HepG2 (cell line): Measurements from ENCODE around the gene FGD2. TPM values are rescaled to one million over a fixed set of nuclear protein-coding genes. Genes with fewer than 3 reads are reported as not detected.

Experiments used
- BCL3 ChIP-seq: sonication (generic); formaldehyde crosslinking; IDR thresholded peaks from 2 replicates; pipeline ENCODE4 v1.5.1; 2020; ENCODE audit warnings: mild to moderate bottlenecking, missing genetic modification reagents, moderate library complexity
- DMTF1 ChIP-seq: sonication (generic); formaldehyde crosslinking; IDR thresholded peaks from 2 replicates; pipeline ENCODE4 v1.4.0; 2020; ENCODE audit warnings: mild to moderate bottlenecking, missing genetic modification reagents
- FOXP1 ChIP-seq, 2 experiments: fragments of 450-650 bp in 1 of 2; IDR thresholded peaks; 2 replicates each; pipeline ENCODE4 v1.6.1; 2017 to 2018; ENCODE audit warnings: antibody characterized with exemption in 1 of 2
- HNF4G ChIP-seq, 2 experiments: sonication (generic) in 1 of 2; formaldehyde crosslinking in 1 of 2; IDR thresholded peaks; 2 replicates each; pipeline versions ENCODE4 v1.4.0 to v1.6.1; 2011 to 2020; ENCODE audit warnings: borderline replicate concordance in 2 of 2, low read depth in 2 of 2, mild to moderate bottlenecking in 2 of 2, low read length in 1 of 2, missing genetic modification reagents in 1 of 2, moderate library complexity in 1 of 2
- MBNL3 ChIP-seq: fragments of 250-450 bp; sonication (Bioruptor Pico); conservative IDR thresholded peaks from 2 replicates; pipeline ENCODE4 v1.8.0; 2022; ENCODE audit warnings: mild to moderate bottlenecking, inconsistent platforms
- MED1 ChIP-seq: sonication (generic); formaldehyde crosslinking; IDR thresholded peaks from 2 replicates; pipeline ENCODE4 v1.4.0; 2020; ENCODE audit warnings: missing genetic modification reagents
- POLR2A ChIP-seq, 2 experiments: IDR thresholded peaks; 2 replicates each; pipeline ENCODE4 v1.6.1; 2011; ENCODE audit warnings: low read depth in 2 of 2, low read length in 2 of 2, mild to moderate bottlenecking in 1 of 2, moderate library complexity in 1 of 2; ENCODE audit not compliant: insufficient read depth in 1 of 2
- RXRA ChIP-seq: sonication (generic); formaldehyde crosslinking; IDR thresholded peaks from 2 replicates; pipeline ENCODE4 v1.5.1; 2020; ENCODE audit warnings: missing genetic modification reagents
- STAT6 ChIP-seq: sonication (generic); formaldehyde crosslinking; IDR thresholded peaks from 2 replicates; pipeline ENCODE4 v1.4.0; 2020; ENCODE audit warnings: missing genetic modification reagents, mild to moderate bottlenecking, borderline replicate concordance
- ZBTB4 ChIP-seq: sonication (generic); formaldehyde crosslinking; IDR thresholded peaks from 2 replicates; pipeline ENCODE4 v1.4.0; 2020; ENCODE audit warnings: missing genetic modification reagents, mild to moderate bottlenecking, borderline replicate concordance
- ZBTB7B ChIP-seq: sonication (generic); formaldehyde crosslinking; IDR thresholded peaks from 2 replicates; pipeline ENCODE4 v1.4.0; 2020; ENCODE audit warnings: missing genetic modification reagents
- ZFX ChIP-seq: sonication (generic); formaldehyde crosslinking; IDR thresholded peaks from 2 replicates; pipeline ENCODE4 v1.4.0; 2020; ENCODE audit warnings: mild to moderate bottlenecking, low read depth, missing genetic modification reagents, moderate library complexity
- ZNF556 ChIP-seq: sonication (generic); formaldehyde crosslinking; IDR thresholded peaks from 2 replicates; pipeline ENCODE4 v1.4.0; 2020; ENCODE audit warnings: mild to moderate bottlenecking, missing genetic modification reagents, borderline replicate concordance
- ZNF747 ChIP-seq: sonication (generic); formaldehyde crosslinking; IDR thresholded peaks from 2 replicates; pipeline ENCODE4 v1.8.1; 2023; ENCODE audit warnings: missing genetic modification reagents, mild to moderate bottlenecking, borderline replicate concordance
- ZNF761 ChIP-seq: sonication (generic); formaldehyde crosslinking; conservative IDR thresholded peaks from 2 replicates; pipeline ENCODE4 v1.4.0; 2020; ENCODE audit warnings: mild to moderate bottlenecking, missing genetic modification reagents
- ZNF775 ChIP-seq: sonication (generic); formaldehyde crosslinking; IDR thresholded peaks from 2 replicates; pipeline ENCODE4 v1.4.0; 2020; ENCODE audit warnings: missing genetic modification reagents, mild to moderate bottlenecking, moderate library complexity, borderline replicate concordance
- polyA plus RNA-seq, 8 experiments: library from polyadenylated mRNA; depleted of rRNA in 3 of 8; stranded (reverse) in 7 of 8; unstranded in 1 of 8; fragments of >200 nt; fragmentation: Illumina TruSeq in 4 of 8; extraction: Trizol in 4 of 8; gene quantifications; 2 replicates each; pipeline versions ENCODE4 v1.2.1 to v1.2.3, GENCODE V29; 2011 to 2016; ENCODE audit warnings: low read depth in 4 of 8, missing spikeins in 1 of 8, mixed read lengths in 1 of 8; ENCODE audit not compliant: insufficient read depth in 1 of 8
- total RNA-seq, 5 experiments: library from RNA; depleted of rRNA; stranded (reverse); fragments of >200 nt; fragmentation: Illumina TruSeq; extraction: Trizol; gene quantifications; 2 replicates each; pipeline ENCODE4 v1.2.3, GENCODE V29; 2016; ENCODE audit warnings: low read depth in 1 of 5
- TF ChIP-seq, protein P1 (sequence below): sonication (generic); formaldehyde crosslinking; IDR thresholded peaks from 2 replicates; pipeline ENCODE4 v1.8.0; 2022; ENCODE audit warnings: mild to moderate bottlenecking, missing genetic modification reagents

The FGD2 gene
- total and polyA plus RNA-seq, 2 of the 13 experiments (the other 11 are each of a cell fraction or from before 2014, with no cell fraction given): not detected

DNA sequence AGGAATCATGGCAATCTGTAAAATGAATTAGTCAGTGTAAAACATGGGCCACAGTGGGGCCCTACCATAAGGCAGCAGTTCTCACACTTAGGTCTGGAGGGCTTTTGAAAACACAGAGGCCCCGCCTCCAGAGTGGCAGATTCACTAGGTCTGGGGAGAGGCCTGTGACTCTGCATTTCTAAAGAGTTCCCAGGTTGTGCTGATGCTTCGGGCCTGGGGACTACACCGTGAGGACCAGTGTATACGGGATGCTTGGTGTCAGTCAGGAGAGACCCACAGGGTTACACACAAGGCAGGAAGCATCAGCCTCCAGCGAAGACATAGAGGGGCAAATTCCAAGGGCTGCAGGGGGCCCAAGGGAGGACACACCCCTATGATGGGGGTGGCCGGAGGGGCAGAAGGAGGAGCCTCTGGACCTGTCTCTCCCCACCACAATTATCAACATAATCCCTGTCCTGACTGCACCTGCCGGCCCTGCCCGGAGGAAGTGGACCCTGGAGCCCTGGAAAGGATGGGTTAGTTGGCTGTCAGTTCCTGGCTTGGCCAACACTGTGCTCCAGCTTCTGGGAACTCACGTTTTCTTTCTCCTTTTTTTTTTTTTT, 46.7 kb downstream of the FGD2 start (continued):
- TF ChIP-seq ZBTB4 (CRISPR knock-in tag) (0 out of 2 replicates have a peak, but pooled peaks have one; percentile 13), MBNL3 (CRISPR knock-in tag) (no peak), BCL3 (no peak; the same call in 1 of the 2 replicates), ZNF747 (CRISPR knock-in tag) (no peak), POLR2A (IDR thresholded peaks at IDR 0.05; ENCODE audit: insufficient read depth in 1 of 2, low read depth in 2 of 2, low read length in 2 of 2) (no peak), MED1 (CRISPR knock-in tag) (peak; percentile 33), ZNF556 (CRISPR knock-in tag) (no peak), FOXP1 (IDR thresholded peaks at IDR 0.05) (no peak), FOXP1 (CRISPR knock-in tag; IDR thresholded peaks at IDR 0.05) (no peak), ZFX (CRISPR knock-in tag) (0 out of 2 replicates have a peak, but pooled peaks have one; percentile 5), HNF4G (IDR thresholded peaks at IDR 0.05; ENCODE audit: borderline replicate concordance, low read depth, low read length) (0 out of 2 replicates have a peak, but pooled peaks have one; percentile 20), HNF4G (CRISPR knock-in tag; IDR thresholded peaks at IDR 0.05; ENCODE audit: borderline replicate concordance, low read depth) (no peak), RXRA (CRISPR knock-in tag) (0 out of 2 replicates have a peak, but pooled peaks have one; percentile 3), ZBTB7B (no peak), ZNF761 (0 out of 2 replicates have a peak, but pooled peaks have one; percentile 6), DMTF1 (CRISPR knock-in tag) (0 out of 2 replicates have a peak, but pooled peaks have one; percentile 5), ZNF775 (no peak), STAT6 (CRISPR knock-in tag) (0 out of 2 replicates have a peak, but pooled peaks have one; percentile 79)
- TF ChIP-seq, protein P1, sequence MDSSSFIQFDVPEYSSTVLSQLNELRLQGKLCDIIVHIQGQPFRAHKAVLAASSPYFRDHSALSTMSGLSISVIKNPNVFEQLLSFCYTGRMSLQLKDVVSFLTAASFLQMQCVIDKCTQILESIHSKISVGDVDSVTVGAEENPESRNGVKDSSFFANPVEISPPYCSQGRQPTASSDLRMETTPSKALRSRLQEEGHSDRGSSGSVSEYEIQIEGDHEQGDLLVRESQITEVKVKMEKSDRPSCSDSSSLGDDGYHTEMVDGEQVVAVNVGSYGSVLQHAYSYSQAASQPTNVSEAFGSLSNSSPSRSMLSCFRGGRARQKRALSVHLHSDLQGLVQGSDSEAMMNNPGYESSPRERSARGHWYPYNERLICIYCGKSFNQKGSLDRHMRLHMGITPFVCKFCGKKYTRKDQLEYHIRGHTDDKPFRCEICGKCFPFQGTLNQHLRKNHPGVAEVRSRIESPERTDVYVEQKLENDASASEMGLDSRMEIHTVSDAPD (CRISPR knock-in tag): no peak
